ENCODE measurements around the gene TEAD2.

The TEAD2 gene

DNA sequence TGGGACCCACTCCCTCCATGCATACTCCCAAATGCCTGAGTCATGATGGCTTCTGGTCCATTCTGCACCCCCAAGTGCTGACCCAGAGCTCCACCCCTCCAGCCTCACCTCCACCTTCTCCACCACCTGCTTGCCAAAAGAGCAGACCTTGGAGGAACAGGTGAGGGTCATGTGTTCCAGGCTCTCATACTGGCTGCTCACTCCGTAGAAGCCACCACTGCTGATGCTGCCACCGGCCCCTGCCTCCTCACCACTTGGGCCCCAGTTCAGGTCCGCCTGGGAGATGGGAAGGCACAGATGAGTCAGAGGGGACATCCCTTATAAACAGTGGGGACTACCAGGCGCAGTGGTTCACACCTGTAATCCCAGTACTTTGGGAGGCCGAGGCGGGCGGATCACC is 19.1 kb downstream of the TEAD2 start:
- H3K4me1 Mint-ChIP-seq, result peaks cover 45% of the 10 kb centered on the region
- H3K9me3 Mint-ChIP-seq, result no peaks in the 10 kb centered on the region
- H3K27ac Mint-ChIP-seq, result peak overlapping the region in 1 of 2 donors; percentile 59
- ATAC-seq (no peak), DNase-seq (no peak)
- no peak overlapping the region for H3K4me3 Mint-ChIP-seq
- no peaks in the 10 kb centered on the region for H3K27me3 Mint-ChIP-seq

DNA sequence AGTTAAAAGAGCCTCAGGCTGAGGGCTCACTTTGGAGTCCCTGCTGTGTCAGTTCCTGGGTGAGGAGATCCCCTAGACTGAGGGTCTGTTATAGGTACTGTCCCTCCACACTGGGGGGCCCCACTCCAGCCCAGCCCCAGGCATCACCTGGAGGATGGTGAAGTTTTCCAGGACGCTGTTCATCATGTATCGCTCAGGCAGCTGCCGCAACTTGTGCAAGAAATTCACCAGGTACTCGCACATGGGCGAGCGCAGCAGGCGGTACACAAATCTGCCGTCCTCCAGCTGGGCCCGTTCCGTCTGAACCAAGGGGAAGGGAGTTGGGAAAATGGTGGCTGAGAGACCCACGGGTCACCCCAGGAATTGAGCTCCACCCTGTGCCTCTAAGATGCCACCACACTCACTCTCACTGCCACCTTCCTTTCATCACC is 19.9 kb downstream of the TEAD2 start:
- H3K27me3 Mint-ChIP-seq, result no peaks in the 10 kb centered on the region
- no peaks in the 10 kb centered on the region for H3K9me3 Mint-ChIP-seq
- H3K4me3 Mint-ChIP-seq, result no peak overlapping the region
- DNase-seq (no peak), ATAC-seq (no peak)
- peak overlapping the region in 1 of 2 donors; percentile 59 for H3K27ac Mint-ChIP-seq
- H3K4me1 Mint-ChIP-seq, result peaks cover 53% of the 10 kb centered on the region

DNA sequence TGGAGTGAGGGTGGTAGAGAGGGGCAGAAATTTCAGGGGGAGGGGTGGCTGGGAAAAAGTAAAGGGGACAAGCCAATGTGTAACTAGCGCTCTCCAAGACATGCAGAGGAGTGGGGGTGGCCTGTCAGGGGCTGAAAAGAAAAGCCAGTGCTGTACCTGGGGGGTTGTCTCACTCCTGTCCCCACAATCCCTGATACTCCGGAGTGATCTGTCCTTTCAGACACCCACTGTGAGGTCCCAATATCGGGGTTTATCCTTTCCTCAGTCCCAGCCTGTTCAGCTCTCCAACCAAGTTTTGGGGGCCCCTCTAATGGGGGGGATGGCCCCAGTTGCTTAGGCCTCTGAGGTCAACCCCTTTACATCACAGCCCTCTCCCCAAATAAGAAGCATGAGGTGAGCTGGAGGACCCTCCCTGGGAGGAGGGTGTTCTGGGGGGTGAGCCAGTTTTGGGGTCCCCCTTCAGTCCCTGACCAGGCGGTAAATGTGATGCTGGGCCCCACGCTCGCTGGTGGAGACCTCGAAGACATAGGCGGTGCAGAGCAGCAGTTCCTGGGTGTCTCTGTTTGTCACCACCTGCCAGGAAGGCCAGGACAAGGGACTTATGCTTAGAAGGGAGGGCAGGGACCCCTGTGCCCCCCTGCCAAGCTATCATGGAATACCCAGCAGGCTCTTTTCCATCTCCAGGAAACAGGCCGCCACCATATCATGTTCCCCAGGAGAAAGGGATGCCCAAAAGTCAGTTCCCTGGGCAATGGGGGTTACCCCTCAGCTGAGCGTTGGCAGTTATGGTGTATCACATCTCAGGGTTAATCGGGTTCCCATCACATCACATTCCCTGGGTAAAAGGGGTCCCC is 21.1 kb downstream of the TEAD2 start:
- H3K27me3 Mint-ChIP-seq, result no peaks in the 10 kb centered on the region
- no peaks in the 10 kb centered on the region for H3K9me3 Mint-ChIP-seq
- ATAC-seq (no peak), DNase-seq (peak in 1 of 2 donors; percentile 7)
- peaks cover 65% of the 10 kb centered on the region for H3K4me1 Mint-ChIP-seq
- H3K27ac Mint-ChIP-seq, result peak overlapping the region in 1 of 2 donors; percentile 55
- H3K4me3 Mint-ChIP-seq, result no peak overlapping the region

DNA sequence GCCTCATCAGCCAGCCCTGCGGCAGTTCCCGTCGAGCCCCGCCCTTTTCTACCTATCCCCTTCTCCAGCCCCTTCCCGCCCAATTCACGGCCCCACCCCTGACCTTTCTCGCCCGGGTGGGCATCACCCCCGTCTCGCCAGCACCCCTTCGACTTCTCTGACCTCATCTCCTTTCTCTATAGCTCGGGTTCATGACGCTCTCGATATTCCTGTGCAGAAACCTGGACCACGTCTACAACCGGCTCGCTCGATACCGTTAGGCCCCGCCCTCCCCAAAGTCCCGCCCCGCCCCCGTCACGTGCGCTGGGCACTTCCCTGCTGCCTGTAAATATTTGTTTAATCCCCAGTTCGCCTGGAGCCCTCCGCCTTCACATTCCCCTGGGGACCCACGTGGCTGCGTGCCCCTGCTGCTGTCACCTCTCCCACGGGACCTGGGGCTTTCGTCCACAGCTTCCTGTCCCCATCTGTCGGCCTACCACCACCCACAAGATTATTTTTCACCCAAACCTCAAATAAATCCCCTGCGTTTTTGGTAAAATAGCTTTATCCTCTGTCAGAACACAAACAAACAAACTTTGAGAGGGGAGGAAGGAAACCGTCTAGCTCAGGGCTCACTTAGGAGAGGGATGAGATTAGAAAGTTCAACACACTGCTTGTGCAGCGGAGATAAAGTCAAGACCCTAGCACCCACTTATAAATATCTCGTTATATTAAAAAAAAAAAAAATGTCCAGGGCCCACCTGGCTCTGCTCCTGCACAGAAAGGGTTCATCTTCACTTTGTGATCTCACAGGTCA is 21.9 kb downstream of the TEAD2 start:
- no peaks in the 10 kb centered on the region for H3K27me3 Mint-ChIP-seq
- peak in 1 of 2 donors; percentile 23 for DNase-seq
- no peak for ATAC-seq
- peak overlapping the region in 1 of 2 donors; percentile 19 for H3K4me3 Mint-ChIP-seq
- H3K4me1 Mint-ChIP-seq, result peaks cover 70% of the 10 kb centered on the region
- H3K27ac Mint-ChIP-seq, result peak overlapping the region in 1 of 2 donors; percentile 55
- H3K9me3 Mint-ChIP-seq, result no peaks in the 10 kb centered on the region

GRCh38 chr19:49339301-49340068 is 22.7 kb downstream of the TEAD2 start:
- H3K9me3 Mint-ChIP-seq, result no peaks in the 10 kb centered on the region
- no peak overlapping the region for H3K4me3 Mint-ChIP-seq
- ATAC-seq, result no peak
- DNase-seq, result peak in 1 of 2 donors; percentile 7
- H3K4me1 Mint-ChIP-seq, result peaks cover 69% of the 10 kb centered on the region
- no peaks in the 10 kb centered on the region for H3K27me3 Mint-ChIP-seq
- no peak overlapping the region for H3K27ac Mint-ChIP-seq

DNA sequence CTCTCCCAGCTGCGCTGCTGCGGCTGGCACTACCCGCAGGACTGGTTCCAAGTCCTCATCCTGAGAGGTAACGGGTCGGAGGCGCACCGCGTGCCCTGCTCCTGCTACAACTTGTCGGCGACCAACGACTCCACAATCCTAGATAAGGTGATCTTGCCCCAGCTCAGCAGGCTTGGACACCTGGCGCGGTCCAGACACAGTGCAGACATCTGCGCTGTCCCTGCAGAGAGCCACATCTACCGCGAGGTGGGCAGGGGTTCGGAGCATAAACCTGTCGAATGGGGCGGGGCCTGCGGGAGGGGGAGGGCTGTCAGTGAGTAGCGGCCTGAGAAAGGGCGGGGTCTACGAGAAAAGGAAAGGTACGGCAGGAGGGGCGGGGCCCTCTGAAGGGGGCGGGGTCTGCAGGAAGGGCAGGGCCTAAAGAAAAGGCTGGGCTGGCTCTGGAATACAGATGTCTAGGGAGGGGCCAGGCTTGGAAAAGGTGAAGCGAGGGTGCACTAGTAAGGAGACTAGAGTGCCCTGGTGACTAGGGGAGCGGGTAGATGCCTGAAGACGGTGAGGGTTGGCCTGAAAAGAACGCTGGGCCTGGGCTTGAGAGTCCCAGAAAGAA is 23.4 kb downstream of the TEAD2 start:
- Mint-ChIP-seq H3K27me3 (no peaks in the 10 kb centered on the region), H3K27ac (no peak overlapping the region), H3K9me3 (no peaks in the 10 kb centered on the region), H3K4me1 (peaks cover 75% of the 10 kb centered on the region), H3K4me3 (peak overlapping the region in 1 of 2 donors; percentile 19)
- peak in 1 of 2 donors; percentile 16 for DNase-seq
- no peak for ATAC-seq

DNA sequence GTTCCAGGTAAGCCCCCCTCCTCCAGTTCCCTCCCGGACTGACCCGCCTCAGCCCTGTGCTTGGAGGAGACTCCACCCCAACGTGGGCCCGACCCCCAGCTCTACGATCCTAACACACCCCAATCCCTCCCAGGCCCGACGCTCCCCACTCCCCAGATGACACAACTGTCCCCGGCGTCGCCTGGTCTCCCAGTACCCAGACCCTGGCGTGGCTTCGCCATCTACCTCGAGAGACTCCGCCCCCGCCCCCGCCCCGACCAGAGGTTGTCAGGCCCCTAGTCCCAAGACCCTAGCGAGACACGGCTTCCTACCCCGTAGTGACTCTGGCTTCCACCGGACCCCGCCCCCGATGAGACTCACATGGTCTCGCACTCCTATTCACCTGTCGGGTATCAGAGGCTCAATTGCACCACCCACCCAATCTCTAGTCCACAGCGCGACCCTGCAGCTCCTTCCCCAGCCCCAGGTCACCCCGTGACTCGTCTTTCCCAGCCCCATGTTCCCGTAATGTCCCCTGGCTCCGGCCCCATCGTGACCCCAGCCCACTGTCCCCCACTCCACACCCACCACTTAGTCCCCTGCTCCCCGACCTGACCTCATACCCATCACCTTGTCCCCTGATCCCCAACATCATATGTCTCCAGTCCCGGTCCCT is 24.1 kb downstream of the TEAD2 start:
- peaks cover 80% of the 10 kb centered on the region for H3K4me1 Mint-ChIP-seq

DNA sequence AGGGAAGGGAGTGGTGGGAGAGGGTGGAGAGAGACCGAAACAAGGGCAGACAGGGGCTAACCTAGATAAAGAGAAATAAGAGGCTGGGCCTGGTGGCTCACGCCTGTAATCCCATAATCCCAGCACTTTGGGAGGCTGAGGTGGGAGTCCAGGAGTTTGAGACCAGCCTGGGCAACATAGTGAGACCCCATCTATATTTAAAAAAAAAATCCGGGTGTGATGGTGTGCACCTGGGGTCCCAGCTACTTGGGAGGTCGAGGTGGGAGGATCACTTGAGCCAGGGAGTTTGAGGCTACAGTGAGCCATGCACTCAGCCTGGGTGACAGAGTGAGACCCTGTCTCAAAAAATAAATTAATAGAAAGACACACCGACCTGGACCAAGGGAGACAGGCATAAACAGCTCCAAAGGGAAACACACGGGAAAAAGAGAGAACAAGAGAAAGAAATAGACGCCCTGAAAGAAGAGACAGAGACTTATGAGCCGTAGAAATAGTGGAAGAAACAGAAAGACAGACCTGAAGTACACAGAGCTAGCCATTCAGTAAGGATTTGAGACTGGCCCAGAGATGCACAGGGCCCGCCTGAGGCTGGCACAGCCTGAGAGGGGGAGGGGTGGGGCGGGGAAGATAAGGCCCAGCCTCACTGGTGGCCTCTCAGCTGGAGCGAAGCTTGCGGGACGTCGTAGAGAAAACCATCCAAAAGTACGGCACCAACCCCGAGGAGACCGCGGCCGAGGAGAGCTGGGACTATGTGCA is 24.8 kb downstream of the TEAD2 start:
- no peak for ATAC-seq

More for the DNA sequence above, 24.1 kb downstream of the TEAD2 start:
- Mint-ChIP-seq H3K4me3 (peak overlapping the region in 1 of 2 donors; percentile 19), H3K27me3 (no peaks in the 10 kb centered on the region), H3K27ac (no peak overlapping the region), H3K9me3 (no peaks in the 10 kb centered on the region)
- ATAC-seq, result no peak
- DNase-seq, result peak in 1 of 2 donors; percentile 9

GRCh38 chr19:49336482-49337266 is 25.5 kb downstream of the TEAD2 start:
- ATAC-seq (no peak), DNase-seq (no peak)
- Mint-ChIP-seq H3K27ac (peak overlapping the region; percentile 68 to 85), H3K4me3 (peak overlapping the region; percentile 99), H3K27me3 (no peaks in the 10 kb centered on the region), H3K9me3 (no peaks in the 10 kb centered on the region), H3K4me1 (peaks cover 84% of the 10 kb centered on the region)

More for the DNA sequence above, 24.8 kb downstream of the TEAD2 start:
- H3K9me3 Mint-ChIP-seq, result no peaks in the 10 kb centered on the region
- H3K27ac Mint-ChIP-seq, result peak overlapping the region; percentile 44 to 85
- H3K27me3 Mint-ChIP-seq, result no peaks in the 10 kb centered on the region
- H3K4me1 Mint-ChIP-seq, result peaks cover 80% of the 10 kb centered on the region
- no peak for DNase-seq
- peak overlapping the region; percentile 27 to 99 for H3K4me3 Mint-ChIP-seq

- no peaks in the 10 kb centered on the region for H3K9me3 Mint-ChIP-seq
- DNase-seq (peak in 1 of 2 donors; percentile 53), ATAC-seq (peak; percentile 54)
- peak overlapping the region; percentile 96 to 99 for H3K27ac Mint-ChIP-seq
- H3K27me3 Mint-ChIP-seq, result no peaks in the 10 kb centered on the region
- peak overlapping the region; percentile 99 for H3K4me3 Mint-ChIP-seq
- peaks cover 92% of the 10 kb centered on the region for H3K4me1 Mint-ChIP-seq
Observed at GRCh38 chr19:49335784-49336481, 26.3 kb downstream of the TEAD2 start.

DNA sequence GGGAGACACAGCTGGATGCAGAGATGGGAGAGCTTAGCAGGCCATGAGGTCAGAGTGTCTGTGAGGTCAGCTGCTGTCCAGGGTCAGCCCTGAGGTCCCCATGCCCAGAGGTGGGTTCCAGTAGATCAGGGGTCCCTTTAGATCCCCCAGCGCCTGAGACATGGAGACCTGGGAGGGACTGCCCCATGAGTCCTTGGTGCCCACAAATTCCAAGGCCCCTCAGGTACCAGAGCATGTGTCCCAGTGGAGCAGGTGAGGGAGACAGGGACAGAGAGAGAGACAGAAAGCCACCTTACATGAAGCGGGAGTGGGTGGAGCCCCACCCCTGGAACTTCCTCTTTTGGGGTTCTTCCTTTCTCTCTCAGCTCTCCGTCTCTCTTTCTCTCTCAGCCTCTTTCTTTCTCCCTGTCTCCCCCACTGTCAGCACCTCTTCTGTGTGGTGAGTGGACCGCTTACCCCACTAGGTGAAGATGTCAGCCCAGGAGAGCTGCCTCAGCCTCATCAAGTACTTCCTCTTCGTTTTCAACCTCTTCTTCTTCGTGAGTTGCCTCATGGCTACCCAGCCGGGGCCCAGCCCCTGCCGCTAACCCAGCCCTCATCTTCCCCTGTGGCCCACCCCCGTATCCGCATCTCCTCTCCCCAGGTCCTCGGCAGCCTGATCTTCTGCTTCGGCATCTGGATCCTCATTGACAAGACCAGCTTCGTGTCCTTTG is 27.0 kb downstream of the TEAD2 start, which contains the start of gene CD37:
Gene CD37 (plus strand): TSS at position 336 of the 713 bp plus-strand sequence. CDS start 135 bp downstream, at position 471.
- H3K27me3 Mint-ChIP-seq, result no peaks in the 10 kb centered on the region
- peak; percentile 58 for ATAC-seq
- H3K9me3 Mint-ChIP-seq, result no peaks in the 10 kb centered on the region
- peak within 1 kb of the TSS; percentile 99 for H3K4me3 Mint-ChIP-seq
- H3K27ac Mint-ChIP-seq, result peak within 1 kb of the TSS; percentile 99
- H3K4me1 Mint-ChIP-seq, result peaks cover 93% of the 10 kb centered on the region
- DNase-seq, result peak; percentile 42 to 45

DNA sequence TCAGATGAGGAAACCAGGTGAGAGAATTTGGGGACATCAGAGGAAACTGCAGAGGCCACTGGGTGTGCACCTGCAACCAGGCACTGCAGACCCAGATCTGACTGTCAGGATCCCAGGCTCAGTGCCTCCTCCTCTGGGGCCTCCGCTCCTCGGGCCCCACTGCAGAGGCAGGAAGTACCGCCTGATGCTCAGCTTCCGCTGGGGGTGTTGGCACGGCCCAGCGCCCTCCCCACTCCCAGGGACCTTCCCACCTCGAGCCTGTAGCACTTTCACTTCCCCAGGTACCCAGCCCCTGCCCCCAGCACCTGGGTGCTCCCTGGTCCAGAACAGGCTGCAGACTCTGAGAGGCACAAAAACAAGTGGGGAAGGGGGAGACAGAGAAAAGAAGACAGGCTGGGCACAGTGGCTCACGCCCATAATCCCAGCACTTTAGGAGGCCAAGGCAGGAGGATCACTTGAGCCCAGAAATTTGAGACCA is 28.4 kb downstream of the TEAD2 start:
- Mint-ChIP-seq H3K4me3 (peak overlapping the region; percentile 82 to 93), H3K4me1 (peaks cover 95% of the 10 kb centered on the region), H3K9me3 (no peaks in the 10 kb centered on the region), H3K27me3 (no peaks in the 10 kb centered on the region), H3K27ac (peak overlapping the region; percentile 93 to 99)
- ATAC-seq, result peak; percentile 82
- DNase-seq, result peak; percentile 44 to 75
